Spleen (tissue), 7 donors: ENCODE results near the gene KRT15.

Experiments used
- CTCF ChIP-seq, 11 experiments: fragments of 200-600 bp in 7 of 11; fragments of 450-650 bp in 4 of 11; sonication (generic) in 4 of 11; IDR thresholded peaks in 8 of 11; conservative IDR thresholded peaks in 3 of 11; 1 replicate in 7 of 11; 2 replicates in 4 of 11; pipeline versions ENCODE4 v1.4.0 to v1.8.0; 2016 to 2021; ENCODE audit warnings: antibody characterized with exemption in 11 of 11, inconsistent platforms in 4 of 11, mild to moderate bottlenecking in 1 of 11
- POLR2A ChIP-seq, 3 donors: fragments of 450-650 bp; IDR thresholded peaks; one replicate each; pipeline ENCODE4 v1.5.1; 2017; ENCODE audit warnings: antibody characterized with exemption in 3 of 3, mild to moderate bottlenecking in 1 of 3
- POLR2AphosphoS5 ChIP-seq, 3 donors: sonication (generic); formaldehyde crosslinking; IDR thresholded peaks; one replicate each; pipeline ENCODE4 v1.5.1; 2017; ENCODE audit warnings: antibody characterized with exemption in 3 of 3
- donor health status: DM: no; HTN: no; CAD: no; lungs with moderate emphysema.
- donor health status: DM: no; HTN: no; CAD: no.
- donor health status: DM: no; HTN: no; CAD: no.

GRCh38 chr17:41489531-41489930 is 29.2 kb downstream of the KRT15 start, which contains the start of gene KRT36:
- TF ChIP-seq CTCF (IDR thresholded peaks at IDR 0.05 in 8 of 11, conservative IDR thresholded peaks at IDR 0.05 in 3 of 11), result no peak
- TF ChIP-seq POLR2A (IDR thresholded peaks at IDR 0.05), result no peak
- no peak for TF ChIP-seq POLR2AphosphoS5 (IDR thresholded peaks at IDR 0.05)
